CD4-positive, CD25-positive, alpha-beta regulatory T cell (primary cell): Measurements from ENCODE around the gene DOCK3. TPM values are rescaled to one million over a fixed set of nuclear protein-coding genes. Genes with fewer than 3 reads are reported as not detected.
"Not testable (repeated sequence)": the region's sequence is repeated elsewhere in the genome, so short reads cannot be mapped to it uniquely, and the experiment has no call there.

Experiments
- ATAC-seq, 2 donors: fragments of 150-1000 bp; cut with Tn5 transposase; one replicate each; pipeline ENCODE4 v1.10.0; 2021; ENCODE audit warnings: low read depth in 2 of 2, moderate number of reproducible peaks in 2 of 2, moderate library complexity in 1 of 2
- DNase-seq, 3 donors: peaks; one replicate each; pipeline versions ENCODE4 v3.0.0 to v3.0.0-alpha.2; 2012 to 2022; ENCODE audit warnings: mixed read lengths in 1 of 3
- H3K27ac ChIP-seq: one replicate; pipeline ENCODE4 v1.7.0; 2013; ENCODE audit warnings: mild to moderate bottlenecking, low read length; ENCODE audit not compliant: insufficient read depth, poor library complexity, severe bottlenecking
- H3K27me3 ChIP-seq: one replicate; pipeline ENCODE4 v1.7.0; 2013; ENCODE audit warnings: low read length; ENCODE audit not compliant: control insufficient read depth, insufficient read depth
- H3K36me3 ChIP-seq: one replicate; pipeline ENCODE4 v1.7.0; 2013; ENCODE audit warnings: mild to moderate bottlenecking, low read length, moderate library complexity; ENCODE audit not compliant: control insufficient read depth, insufficient read depth
- H3K4me1 ChIP-seq: 2 replicates; pipeline ENCODE4 v1.7.0; 2013; ENCODE audit warnings: mild to moderate bottlenecking, low read length; ENCODE audit not compliant: insufficient read depth, control insufficient read depth, poor library complexity, severe bottlenecking
- H3K4me3 ChIP-seq: one replicate; pipeline ENCODE4 v1.7.0; 2013; ENCODE audit warnings: low read depth, mild to moderate bottlenecking, low read length, moderate library complexity
- H3K9me3 ChIP-seq, 2 experiments: 1 replicate in 1 of 2; 2 replicates in 1 of 2; pipeline ENCODE4 v1.7.0; 2013; ENCODE audit warnings: low read length in 2 of 2, mild to moderate bottlenecking in 1 of 2, moderate library complexity in 1 of 2; ENCODE audit not compliant: control insufficient read depth in 2 of 2
- H3K27ac Mint-ChIP-seq, 3 donors: one replicate each; pipeline ENCODE4 v1.8.0; 2020 to 2022; ENCODE audit warnings: mild to moderate bottlenecking in 3 of 3, mixed read lengths in 3 of 3, moderate library complexity in 2 of 3
- H3K27me3 Mint-ChIP-seq: one replicate; pipeline ENCODE4 v1.8.0; 2022; ENCODE audit warnings: mild to moderate bottlenecking, mixed read lengths
- H3K36me3 Mint-ChIP-seq: one replicate; pipeline ENCODE4 v1.8.0; 2020; ENCODE audit warnings: mixed read lengths
- H3K4me1 Mint-ChIP-seq, 4 donors: one replicate each; pipeline ENCODE4 v1.8.0; 2020 to 2022; ENCODE audit warnings: mixed read lengths in 4 of 4, mild to moderate bottlenecking in 1 of 4
- H3K4me3 Mint-ChIP-seq, 4 donors: one replicate each; pipeline ENCODE4 v1.8.0; 2020 to 2022; ENCODE audit warnings: mild to moderate bottlenecking in 4 of 4, mixed read lengths in 4 of 4, moderate library complexity in 3 of 4
- H3K9me3 Mint-ChIP-seq, 7 donors: one replicate each; pipeline ENCODE4 v1.8.0; 2020 to 2022; ENCODE audit warnings: mixed read lengths in 7 of 7, mild to moderate bottlenecking in 3 of 7, moderate library complexity in 2 of 7
- polyA plus RNA-seq, 4 donors: library from polyadenylated mRNA; unstranded; fragments of 300-500 nt; fragmentation: Illumina TruSeq; gene quantifications; one replicate each; pipeline ENCODE4 v1.2.3, GENCODE V29; 2021
- total RNA-seq: library from RNA; stranded (reverse); gene quantifications from one replicate; pipeline ENCODE4 v1.2.3, GENCODE V29; 2022

Gene DOCK3
- total and polyA plus RNA-seq, 5 donors from 2014 or later = 0.03 to 0.35 (median 0.08) TPM

GRCh38 chr3:51173518-51174271 is 499.0 kb downstream of the DOCK3 start:
- ATAC-seq = no peak
- peaks cover 0 to 36% (median 8%) of the 10 kb centered on the region in 7 donors for H3K9me3 Mint-ChIP-seq

GRCh38 chr3:51176923-51177322 is 502.2 kb downstream of the DOCK3 start:
- H3K27ac ChIP-seq = no peak overlapping the region
- Mint-ChIP-seq H3K9me3 (peaks cover 0 to 23% (median 5%) of the 10 kb centered on the region in 7 donors), H3K27ac (no peak overlapping the region), H3K36me3 (no peaks in the 10 kb centered on the region), H3K4me1 (no peaks in the 10 kb centered on the region), H3K4me3 (no peak overlapping the region), H3K27me3 (peaks cover 5% of the 10 kb centered on the region)
- H3K27me3 ChIP-seq = peaks cover 6% of the 10 kb centered on the region
- no peak overlapping the region for H3K4me3 ChIP-seq
- H3K9me3 ChIP-seq = peaks cover 16 to 23% of the 10 kb centered on the region in 2 experiments
- no peaks in the 10 kb centered on the region for H3K36me3 ChIP-seq
- H3K4me1 ChIP-seq = no peaks in the 10 kb centered on the region
- DNase-seq (peak in 1 of 3 donors; percentile 69), ATAC-seq (no peak)

More at GRCh38 chr3:51173518-51174271, 499.0 kb downstream of the DOCK3 start:
- H3K27ac Mint-ChIP-seq = no peak overlapping the region
- Histone ChIP-seq H3K4me1 (no peaks in the 10 kb centered on the region), H3K27ac (no peak overlapping the region), H3K36me3 (no peaks in the 10 kb centered on the region), H3K9me3 (peaks cover 19 to 23% of the 10 kb centered on the region in 2 experiments), H3K4me3 (no peak overlapping the region), H3K27me3 (no peaks in the 10 kb centered on the region)
- H3K27me3 Mint-ChIP-seq = peaks cover 5% of the 10 kb centered on the region
- no peak overlapping the region for H3K4me3 Mint-ChIP-seq
- no peaks in the 10 kb centered on the region for H3K4me1 Mint-ChIP-seq
- no peaks in the 10 kb centered on the region for H3K36me3 Mint-ChIP-seq
- no peak for DNase-seq

- H3K27ac ChIP-seq, H3K9me3 ChIP-seq, H3K4me1 ChIP-seq, H3K27ac Mint-ChIP-seq, H3K27me3 ChIP-seq, H3K36me3 Mint-ChIP-seq, DNase-seq, H3K36me3 ChIP-seq, H3K9me3 Mint-ChIP-seq, H3K27me3 Mint-ChIP-seq, H3K4me3 ChIP-seq, H3K4me3 Mint-ChIP-seq, H3K4me1 Mint-ChIP-seq, ATAC-seq: not testable (repeated sequence)
Measured at GRCh38 chr3:51186446-51186845, 511.7 kb downstream of the DOCK3 start.

- no peak for ATAC-seq
- no peaks in the 10 kb centered on the region for H3K27me3 ChIP-seq
- no peak overlapping the region for H3K27ac ChIP-seq
- no peak for DNase-seq
- peaks cover 0 to 10% (median 0%) of the 10 kb centered on the region in 4 donors for H3K4me1 Mint-ChIP-seq
- peaks cover 0 to 8% (median 0%) of the 10 kb centered on the region in 7 donors for H3K9me3 Mint-ChIP-seq
- H3K36me3 ChIP-seq = no peaks in the 10 kb centered on the region
- H3K4me3 ChIP-seq = no peak overlapping the region
- H3K27me3 Mint-ChIP-seq = peaks cover 4% of the 10 kb centered on the region
- H3K27ac Mint-ChIP-seq = no peak overlapping the region
- H3K4me3 Mint-ChIP-seq = no peak overlapping the region
- H3K36me3 Mint-ChIP-seq = no peaks in the 10 kb centered on the region
- no peaks in the 10 kb centered on the region for H3K9me3 ChIP-seq
- no peaks in the 10 kb centered on the region for H3K4me1 ChIP-seq
Measured at GRCh38 chr3:51190199-51190598, 515.5 kb downstream of the DOCK3 start.

- DNase-seq = no peak
- Mint-ChIP-seq H3K9me3 (peaks cover 0 to 8% (median 0%) of the 10 kb centered on the region in 7 donors), H3K36me3 (no peaks in the 10 kb centered on the region), H3K4me1 (peaks cover 0 to 10% (median 0%) of the 10 kb centered on the region in 4 donors), H3K27me3 (peaks cover 4% of the 10 kb centered on the region), H3K27ac (no peak overlapping the region), H3K4me3 (no peak overlapping the region)
- no peaks in the 10 kb centered on the region for H3K4me1 ChIP-seq
- no peaks in the 10 kb centered on the region for H3K36me3 ChIP-seq
- no peak overlapping the region for H3K4me3 ChIP-seq
- H3K27me3 ChIP-seq = no peaks in the 10 kb centered on the region
- no peak overlapping the region for H3K27ac ChIP-seq
- ATAC-seq = no peak
- H3K9me3 ChIP-seq = no peaks in the 10 kb centered on the region
Measured at GRCh38 chr3:51190827-51191226, 516.1 kb downstream of the DOCK3 start.

GRCh38 chr3:51191768-51192167 is 517.0 kb downstream of the DOCK3 start:
- Histone ChIP-seq H3K4me3 (no peak overlapping the region), H3K27ac (no peak overlapping the region), H3K36me3 (no peaks in the 10 kb centered on the region), H3K4me1 (no peaks in the 10 kb centered on the region), H3K9me3 (peaks cover 2 to 3% of the 10 kb centered on the region in 2 experiments), H3K27me3 (no peaks in the 10 kb centered on the region)
- H3K36me3 Mint-ChIP-seq = no peaks in the 10 kb centered on the region
- H3K27me3 Mint-ChIP-seq = peaks cover 5% of the 10 kb centered on the region
- H3K4me1 Mint-ChIP-seq = peaks cover 0 to 10% (median 0%) of the 10 kb centered on the region in 4 donors
- no peak overlapping the region for H3K27ac Mint-ChIP-seq
- ATAC-seq = no peak
- H3K9me3 Mint-ChIP-seq = peaks cover 0 to 4% (median 2%) of the 10 kb centered on the region in 7 donors
- H3K4me3 Mint-ChIP-seq = no peak overlapping the region
- no peak for DNase-seq

- Mint-ChIP-seq H3K27me3 (peaks cover 8% of the 10 kb centered on the region), H3K36me3 (peaks cover 3% of the 10 kb centered on the region), H3K27ac (no peak overlapping the region), H3K4me1 (peaks cover 0 to 10% (median 0%) of the 10 kb centered on the region in 4 donors), H3K4me3 (no peak overlapping the region), H3K9me3 (peaks cover 0 to 6% (median 3%) of the 10 kb centered on the region in 7 donors)
- H3K36me3 ChIP-seq = no peaks in the 10 kb centered on the region
- peaks cover 2 to 5% of the 10 kb centered on the region in 2 experiments for H3K9me3 ChIP-seq
- H3K4me3 ChIP-seq = no peak overlapping the region
- no peak overlapping the region for H3K27ac ChIP-seq
- H3K4me1 ChIP-seq = no peaks in the 10 kb centered on the region
- H3K27me3 ChIP-seq = no peaks in the 10 kb centered on the region
- DNase-seq (no peak), ATAC-seq (no peak)
Measured at GRCh38 chr3:51198477-51198876, 523.8 kb downstream of the DOCK3 start.

- ATAC-seq, H3K36me3 Mint-ChIP-seq, H3K9me3 ChIP-seq, H3K27ac Mint-ChIP-seq, H3K27me3 Mint-ChIP-seq, H3K4me3 ChIP-seq, H3K9me3 Mint-ChIP-seq, H3K36me3 ChIP-seq, H3K27me3 ChIP-seq, DNase-seq, H3K27ac ChIP-seq, H3K4me3 Mint-ChIP-seq, H3K4me1 ChIP-seq, H3K4me1 Mint-ChIP-seq: not testable (repeated sequence)
Measured at GRCh38 chr3:51199296-51199695, 524.6 kb downstream of the DOCK3 start.
